ENCODE results near the gene MGLL. TPM values are rescaled to one million over a fixed set of nuclear protein-coding genes. Genes with fewer than 3 reads are reported as not detected.

MGLL gene
- total RNA-seq, 1 donor from 2014 or later: 12.5 TPM

GRCh38 chr3:127804141-127804540 is 18.2 kb downstream of the MGLL start:
- H3K36me3 ChIP-seq (ENCODE audit: control insufficient read depth in 3 of 3, insufficient read depth in 3 of 3, low read length in 3 of 3): peaks cover 13 to 20% (median 16%) of the 10 kb centered on the region in 3 donors
- H3K9ac ChIP-seq (ENCODE audit: low read depth in 1 of 3, low read length in 3 of 3): no peak overlapping the region
- H3K9me3 ChIP-seq (ENCODE audit: control insufficient read depth in 3 of 3, low read length in 3 of 3): no peaks in the 10 kb centered on the region
- peaks cover 23 to 50% (median 31%) of the 10 kb centered on the region in 3 donors for H3K4me1 ChIP-seq (ENCODE audit: control insufficient read depth in 3 of 3, insufficient read depth in 3 of 3, low read length in 3 of 3)
- no peak overlapping the region for H3K27ac ChIP-seq (ENCODE audit: low read depth, low read length)
- H3K4me3 ChIP-seq (ENCODE audit: low read length in 3 of 3): no peak overlapping the region
- H3K27me3 ChIP-seq (ENCODE audit: control insufficient read depth in 3 of 3, insufficient read depth in 3 of 3, low read length in 3 of 3): no peaks in the 10 kb centered on the region

GRCh38 chr3:127803619-127804018 is 18.7 kb downstream of the MGLL start:
- H3K4me1 ChIP-seq (ENCODE audit: control insufficient read depth in 3 of 3, insufficient read depth in 3 of 3, low read length in 3 of 3): peaks cover 23 to 55% (median 31%) of the 10 kb centered on the region in 3 donors
- H3K4me3 ChIP-seq (ENCODE audit: low read length in 3 of 3): no peak overlapping the region
- no peak overlapping the region for H3K9ac ChIP-seq (ENCODE audit: low read depth in 1 of 3, low read length in 3 of 3)
- no peak overlapping the region for H3K27ac ChIP-seq (ENCODE audit: low read depth, low read length)
- H3K27me3 ChIP-seq (ENCODE audit: control insufficient read depth in 3 of 3, insufficient read depth in 3 of 3, low read length in 3 of 3): no peaks in the 10 kb centered on the region
- peaks cover 9 to 20% (median 15%) of the 10 kb centered on the region in 3 donors for H3K36me3 ChIP-seq (ENCODE audit: control insufficient read depth in 3 of 3, insufficient read depth in 3 of 3, low read length in 3 of 3)
- H3K9me3 ChIP-seq (ENCODE audit: control insufficient read depth in 3 of 3, low read length in 3 of 3): no peaks in the 10 kb centered on the region

- peak overlapping the region in 1 of 3 donors; percentile 25 for H3K9ac ChIP-seq (ENCODE audit: low read depth in 1 of 3, low read length in 3 of 3)
- no peak overlapping the region for H3K4me3 ChIP-seq (ENCODE audit: low read length in 3 of 3)
- H3K27me3 ChIP-seq (ENCODE audit: control insufficient read depth in 3 of 3, insufficient read depth in 3 of 3, low read length in 3 of 3): no peaks in the 10 kb centered on the region
- H3K36me3 ChIP-seq (ENCODE audit: control insufficient read depth in 3 of 3, insufficient read depth in 3 of 3, low read length in 3 of 3): peaks cover 6 to 20% (median 14%) of the 10 kb centered on the region in 3 donors
- H3K4me1 ChIP-seq (ENCODE audit: control insufficient read depth in 3 of 3, insufficient read depth in 3 of 3, low read length in 3 of 3): peaks cover 23 to 56% (median 31%) of the 10 kb centered on the region in 3 donors
- no peaks in the 10 kb centered on the region for H3K9me3 ChIP-seq (ENCODE audit: control insufficient read depth in 3 of 3, low read length in 3 of 3)
- no peak overlapping the region for H3K27ac ChIP-seq (ENCODE audit: low read depth, low read length)
Observed at GRCh38 chr3:127802606-127803005, 19.7 kb downstream of the MGLL start.

GRCh38 chr3:127801731-127802313 is 20.5 kb downstream of the MGLL start:
- H3K4me1 ChIP-seq (ENCODE audit: control insufficient read depth in 3 of 3, insufficient read depth in 3 of 3, low read length in 3 of 3): peaks cover 25 to 61% (median 34%) of the 10 kb centered on the region in 3 donors
- H3K27me3 ChIP-seq (ENCODE audit: control insufficient read depth in 3 of 3, insufficient read depth in 3 of 3, low read length in 3 of 3): no peaks in the 10 kb centered on the region
- H3K9me3 ChIP-seq (ENCODE audit: control insufficient read depth in 3 of 3, low read length in 3 of 3): no peaks in the 10 kb centered on the region
- no peak overlapping the region for H3K9ac ChIP-seq (ENCODE audit: low read depth in 1 of 3, low read length in 3 of 3)
- H3K27ac ChIP-seq (ENCODE audit: low read depth, low read length): no peak overlapping the region
- H3K36me3 ChIP-seq (ENCODE audit: control insufficient read depth in 3 of 3, insufficient read depth in 3 of 3, low read length in 3 of 3): peaks cover 9 to 23% (median 14%) of the 10 kb centered on the region in 3 donors
- no peak overlapping the region for H3K4me3 ChIP-seq (ENCODE audit: low read length in 3 of 3)

GRCh38 chr3:127800508-127800907 is 21.8 kb downstream of the MGLL start:
- peaks cover 8 to 19% (median 10%) of the 10 kb centered on the region in 3 donors for H3K36me3 ChIP-seq (ENCODE audit: control insufficient read depth in 3 of 3, insufficient read depth in 3 of 3, low read length in 3 of 3)
- H3K27ac ChIP-seq (ENCODE audit: low read depth, low read length): no peak overlapping the region
- H3K27me3 ChIP-seq (ENCODE audit: control insufficient read depth in 3 of 3, insufficient read depth in 3 of 3, low read length in 3 of 3): no peaks in the 10 kb centered on the region
- peaks cover 29 to 70% (median 41%) of the 10 kb centered on the region in 3 donors for H3K4me1 ChIP-seq (ENCODE audit: control insufficient read depth in 3 of 3, insufficient read depth in 3 of 3, low read length in 3 of 3)
- H3K9ac ChIP-seq (ENCODE audit: low read depth in 1 of 3, low read length in 3 of 3): peak overlapping the region in 1 of 3 donors; percentile 12
- H3K4me3 ChIP-seq (ENCODE audit: low read length in 3 of 3): no peak overlapping the region
- H3K9me3 ChIP-seq (ENCODE audit: control insufficient read depth in 3 of 3, low read length in 3 of 3): no peaks in the 10 kb centered on the region

- Histone ChIP-seq H3K27me3 (ENCODE audit: control insufficient read depth in 3 of 3, insufficient read depth in 3 of 3, low read length in 3 of 3) (no peaks in the 10 kb centered on the region), H3K27ac (ENCODE audit: low read depth, low read length) (no peak overlapping the region), H3K4me1 (ENCODE audit: control insufficient read depth in 3 of 3, insufficient read depth in 3 of 3, low read length in 3 of 3) (peaks cover 27 to 62% (median 33%) of the 10 kb centered on the region in 3 donors), H3K36me3 (ENCODE audit: control insufficient read depth in 3 of 3, insufficient read depth in 3 of 3, low read length in 3 of 3) (peaks cover 8 to 19% (median 10%) of the 10 kb centered on the region in 3 donors), H3K9ac (ENCODE audit: low read depth in 1 of 3, low read length in 3 of 3) (no peak overlapping the region), H3K9me3 (ENCODE audit: control insufficient read depth in 3 of 3, low read length in 3 of 3) (no peaks in the 10 kb centered on the region), H3K4me3 (ENCODE audit: low read length in 3 of 3) (no peak overlapping the region)
Observed at GRCh38 chr3:127799476-127800222, 22.7 kb downstream of the MGLL start.

- Histone ChIP-seq H3K27me3 (ENCODE audit: control insufficient read depth in 3 of 3, insufficient read depth in 3 of 3, low read length in 3 of 3) (no peaks in the 10 kb centered on the region), H3K4me1 (ENCODE audit: control insufficient read depth in 3 of 3, insufficient read depth in 3 of 3, low read length in 3 of 3) (peaks cover 23 to 54% (median 26%) of the 10 kb centered on the region in 3 donors), H3K9me3 (ENCODE audit: control insufficient read depth in 3 of 3, low read length in 3 of 3) (no peaks in the 10 kb centered on the region), H3K27ac (ENCODE audit: low read depth, low read length) (no peak overlapping the region), H3K36me3 (ENCODE audit: control insufficient read depth in 3 of 3, insufficient read depth in 3 of 3, low read length in 3 of 3) (peaks cover 8 to 19% (median 10%) of the 10 kb centered on the region in 3 donors), H3K9ac (ENCODE audit: low read depth in 1 of 3, low read length in 3 of 3) (no peak overlapping the region), H3K4me3 (ENCODE audit: low read length in 3 of 3) (no peak overlapping the region)
Observed at GRCh38 chr3:127798716-127799115, 23.6 kb downstream of the MGLL start.

- Histone ChIP-seq H3K36me3 (ENCODE audit: control insufficient read depth in 3 of 3, insufficient read depth in 3 of 3, low read length in 3 of 3) (peaks cover 8 to 19% (median 10%) of the 10 kb centered on the region in 3 donors), H3K27me3 (ENCODE audit: control insufficient read depth in 3 of 3, insufficient read depth in 3 of 3, low read length in 3 of 3) (no peaks in the 10 kb centered on the region), H3K9me3 (ENCODE audit: control insufficient read depth in 3 of 3, low read length in 3 of 3) (no peaks in the 10 kb centered on the region), H3K4me1 (ENCODE audit: control insufficient read depth in 3 of 3, insufficient read depth in 3 of 3, low read length in 3 of 3) (peaks cover 29 to 52% (median 31%) of the 10 kb centered on the region in 3 donors), H3K4me3 (ENCODE audit: low read length in 3 of 3) (no peak overlapping the region), H3K27ac (ENCODE audit: low read depth, low read length) (no peak overlapping the region), H3K9ac (ENCODE audit: low read depth in 1 of 3, low read length in 3 of 3) (no peak overlapping the region)
Observed at GRCh38 chr3:127796831-127797150, 25.5 kb downstream of the MGLL start.

GRCh38 chr3:127796045-127796830 is 26.1 kb downstream of the MGLL start:
- Histone ChIP-seq H3K9ac (ENCODE audit: low read depth in 1 of 3, low read length in 3 of 3) (no peak overlapping the region), H3K4me1 (ENCODE audit: control insufficient read depth in 3 of 3, insufficient read depth in 3 of 3, low read length in 3 of 3) (peaks cover 34 to 55% (median 35%) of the 10 kb centered on the region in 3 donors), H3K27me3 (ENCODE audit: control insufficient read depth in 3 of 3, insufficient read depth in 3 of 3, low read length in 3 of 3) (no peaks in the 10 kb centered on the region), H3K9me3 (ENCODE audit: control insufficient read depth in 3 of 3, low read length in 3 of 3) (no peaks in the 10 kb centered on the region), H3K36me3 (ENCODE audit: control insufficient read depth in 3 of 3, insufficient read depth in 3 of 3, low read length in 3 of 3) (peaks cover 8 to 19% (median 10%) of the 10 kb centered on the region in 3 donors), H3K4me3 (ENCODE audit: low read length in 3 of 3) (no peak overlapping the region), H3K27ac (ENCODE audit: low read depth, low read length) (no peak overlapping the region)

All from skeletal muscle tissue (tissue), 4 donors.